HepG2 (cell line): ENCODE data around the gene SLC38A1.

Experiments used
- GABPA ChIP-seq, 2 experiments: IDR thresholded peaks; 2 replicates each; pipeline ENCODE4 v1.6.1; 2011 to 2016; ENCODE audit warnings: low read depth in 2 of 2, low read length in 1 of 2, missing biosample characterization in 1 of 2, missing genetic modification characterization in 1 of 2
- NFIB ChIP-seq: sonication (generic); formaldehyde crosslinking; IDR thresholded peaks from 2 replicates; pipeline ENCODE4 v1.9.0; 2021; ENCODE audit warnings: missing genetic modification reagents, mild to moderate bottlenecking, borderline replicate concordance
- PCBP1 ChIP-seq: fragments of 200-400 bp; formaldehyde crosslinking; IDR thresholded peaks from 2 replicates; pipeline ENCODE4 v1.6.1; 2017; ENCODE audit warnings: mild to moderate bottlenecking, low read depth, low read length, borderline replicate concordance
- SMAD9 ChIP-seq: sonication (generic); formaldehyde crosslinking; IDR thresholded peaks from 2 replicates; pipeline ENCODE4 v1.5.1; 2020; ENCODE audit warnings: mild to moderate bottlenecking, missing genetic modification reagents
- SP1 ChIP-seq, 2 experiments: fragments of 450-650 bp in 1 of 2; sonication (generic) in 1 of 2; formaldehyde crosslinking in 1 of 2; IDR thresholded peaks; 2 replicates each; pipeline versions ENCODE4 v1.4.0 to v1.6.1; 2016 to 2020; ENCODE audit warnings: missing genetic modification reagents in 1 of 2
- TF ChIP-seq, protein P1 (sequence below): sonication (generic); formaldehyde crosslinking; conservative IDR thresholded peaks from 2 replicates; pipeline ENCODE4 v1.4.0; 2020; ENCODE audit warnings: missing genetic modification reagents
- TF ChIP-seq, protein P2 (sequence below): sonication (generic); formaldehyde crosslinking; IDR thresholded peaks from 2 replicates; pipeline ENCODE4 v1.5.0; 2020; ENCODE audit warnings: missing genetic modification reagents

DNA sequence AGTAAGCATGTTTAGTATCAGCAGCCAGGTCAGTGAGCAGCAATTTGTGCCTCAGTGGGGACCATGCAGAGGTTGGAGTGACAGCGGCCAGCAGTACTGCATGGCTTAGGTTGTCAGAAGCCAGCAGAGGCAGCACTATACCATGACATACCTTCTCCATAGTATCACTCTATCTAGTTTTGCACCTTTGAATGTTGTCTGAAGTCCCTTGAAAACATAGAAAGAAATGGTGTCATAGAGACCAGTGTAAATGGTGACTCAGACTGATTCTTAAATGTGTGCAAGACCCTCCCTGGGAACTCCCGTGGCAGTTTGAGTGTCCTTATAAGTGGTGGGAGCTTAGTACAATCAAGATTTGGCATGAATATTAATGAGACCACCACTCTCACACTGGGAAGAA, 124.4 kb downstream of the SLC38A1 start:
- TF ChIP-seq, protein P1, sequence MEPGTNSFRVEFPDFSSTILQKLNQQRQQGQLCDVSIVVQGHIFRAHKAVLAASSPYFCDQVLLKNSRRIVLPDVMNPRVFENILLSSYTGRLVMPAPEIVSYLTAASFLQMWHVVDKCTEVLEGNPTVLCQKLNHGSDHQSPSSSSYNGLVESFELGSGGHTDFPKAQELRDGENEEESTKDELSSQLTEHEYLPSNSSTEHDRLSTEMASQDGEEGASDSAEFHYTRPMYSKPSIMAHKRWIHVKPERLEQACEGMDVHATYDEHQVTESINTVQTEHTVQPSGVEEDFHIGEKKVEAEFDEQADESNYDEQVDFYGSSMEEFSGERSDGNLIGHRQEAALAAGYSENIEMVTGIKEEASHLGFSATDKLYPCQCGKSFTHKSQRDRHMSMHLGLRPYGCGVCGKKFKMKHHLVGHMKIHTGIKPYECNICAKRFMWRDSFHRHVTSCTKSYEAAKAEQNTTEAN (CRISPR knock-in tag): no peak
- no peak for TF ChIP-seq SMAD9
- TF ChIP-seq, protein P2, sequence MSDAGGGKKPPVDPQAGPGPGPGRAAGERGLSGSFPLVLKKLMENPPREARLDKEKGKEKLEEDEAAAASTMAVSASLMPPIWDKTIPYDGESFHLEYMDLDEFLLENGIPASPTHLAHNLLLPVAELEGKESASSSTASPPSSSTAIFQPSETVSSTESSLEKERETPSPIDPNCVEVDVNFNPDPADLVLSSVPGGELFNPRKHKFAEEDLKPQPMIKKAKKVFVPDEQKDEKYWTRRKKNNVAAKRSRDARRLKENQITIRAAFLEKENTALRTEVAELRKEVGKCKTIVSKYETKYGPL (CRISPR knock-in tag): no peak
- TF ChIP-seq GABPA (IDR thresholded peaks at IDR 0.05; ENCODE audit: low read depth, low read length): no peak
- no peak for TF ChIP-seq GABPA (CRISPR knock-in tag; IDR thresholded peaks at IDR 0.05; ENCODE audit: low read depth)
- no peak for TF ChIP-seq SP1 (IDR thresholded peaks at IDR 0.05)
- TF ChIP-seq SP1 (CRISPR knock-in tag; IDR thresholded peaks at IDR 0.05): no peak
- no peak for TF ChIP-seq PCBP1
- TF ChIP-seq NFIB (CRISPR knock-in tag): no peak
